ENCODE data around the gene SCN4A.

- TF ChIP-seq CTCF (IDR thresholded peaks at IDR 0.05) (no peak), POLR2A (IDR thresholded peaks at IDR 0.05) (no peak)
Measured at GRCh38 chr17:63976702-63977101, 4.0 kb upstream of the SCN4A start.

All from upper lobe of left lung (tissue), 4 donors.